HG03095 (cell line): ENCODE measurements around the gene ZNF699.
A peak's percentile ranks its signal among the peaks of the same experiment; 100 is the strongest.
"Not testable (repeated sequence)": the region's sequence is repeated elsewhere in the genome, so short reads cannot be mapped to it uniquely, and the experiment has no call there.

Source experiments
- ATAC-seq: cut with Tn5 transposase; IDR thresholded peaks from one replicate; pipeline ENCODE4 v1.9.1; 2021; ENCODE audit warnings: moderate library complexity; ENCODE audit not compliant: unreplicated experiment

ZNF699 gene

GRCh38 chr19:9309139-9309973 lies at the start of gene ZNF699:
Gene ZNF699 (minus strand): TSS chr19:9309838. CDS start chr19:9305119, 4,719 bp downstream.
- ATAC-seq: peak; percentile 79

DNA sequence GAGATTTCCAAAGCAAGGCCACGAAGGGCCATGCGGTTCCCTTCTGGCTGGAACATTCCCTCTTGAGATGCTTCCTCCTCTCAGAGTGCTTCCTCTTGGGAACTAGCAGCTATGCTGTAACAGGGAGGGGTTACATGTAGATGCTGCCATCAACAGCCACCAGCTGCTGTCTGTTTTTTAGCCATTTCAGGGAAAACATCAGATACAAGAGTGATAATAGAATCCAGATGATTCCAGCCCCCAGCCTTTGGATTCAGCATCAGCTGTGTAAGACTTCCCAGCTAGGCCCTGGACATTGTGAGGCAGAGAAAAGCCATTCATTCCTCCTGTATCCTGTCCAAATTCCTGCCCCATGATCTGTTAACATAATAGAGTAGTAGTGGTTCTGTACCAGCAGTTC lies 45.0 kb upstream of the ZNF699 start:
- no peak for ATAC-seq

DNA sequence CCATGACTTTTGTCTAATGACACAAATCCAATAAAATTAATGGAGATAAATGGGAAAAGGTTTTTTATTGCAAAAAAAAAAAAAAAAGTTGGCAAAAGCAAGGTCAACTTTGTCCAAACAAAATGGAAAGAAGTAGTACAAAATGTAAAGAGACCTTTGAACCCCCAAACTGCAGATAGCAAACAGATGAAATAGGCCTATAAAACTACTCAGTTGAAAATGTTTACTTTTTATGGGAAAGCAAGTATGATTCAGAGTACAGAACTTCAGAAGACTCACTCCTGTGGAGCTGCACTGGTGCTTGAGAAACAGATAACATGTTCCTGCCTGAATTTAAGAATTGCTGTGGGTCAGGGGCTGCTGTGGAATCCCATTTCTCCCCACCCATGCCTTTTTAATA lies 43.4 kb upstream of the ZNF699 start:
- ATAC-seq: no peak

- no peak for ATAC-seq
Observed at GRCh38 chr19:9352505-9352904, 42.9 kb upstream of the ZNF699 start.

DNA sequence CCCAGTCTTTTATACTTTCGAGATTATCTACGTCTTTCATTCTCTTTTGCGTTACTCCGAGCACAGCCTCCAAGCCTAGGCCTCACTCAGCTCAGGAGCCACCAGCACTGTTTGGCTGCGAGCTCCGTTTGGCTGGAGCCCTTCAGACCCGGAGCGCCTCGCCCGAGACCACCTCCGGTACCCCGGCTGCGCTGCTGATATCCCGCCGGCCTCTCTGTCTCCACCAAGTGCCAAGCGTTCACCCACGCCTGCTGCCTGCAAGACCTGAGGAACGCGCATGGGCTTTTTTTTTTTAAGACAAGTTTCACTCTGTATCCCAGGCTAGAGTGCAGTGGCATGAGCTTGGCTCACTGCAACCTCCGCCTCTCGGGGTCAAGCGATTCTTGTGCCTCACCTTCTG lies 39.0 kb upstream of the ZNF699 start:
- no peak for ATAC-seq

DNA sequence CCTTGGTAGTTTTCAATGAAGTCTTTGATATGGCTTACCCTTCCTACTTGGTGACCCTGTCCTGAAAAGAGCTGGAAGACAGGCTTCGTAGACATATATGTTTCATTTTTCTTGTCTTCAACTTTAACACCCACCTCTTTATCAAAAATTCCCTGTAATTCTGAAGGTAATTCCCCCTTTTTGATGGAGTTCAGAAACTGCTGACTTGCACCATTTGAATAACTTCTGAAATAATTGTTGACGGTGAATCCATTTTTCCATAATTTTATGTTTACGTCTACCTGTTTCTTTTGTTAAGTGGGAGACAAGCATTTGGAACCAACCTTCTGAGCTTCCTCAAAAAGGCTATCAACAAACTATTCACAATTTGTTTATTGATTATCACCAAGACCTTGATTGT lies 38.6 kb upstream of the ZNF699 start:
- no peak for ATAC-seq

GRCh38 chr19:9345005-9345404 lies 35.4 kb upstream of the ZNF699 start:
- no peak for ATAC-seq

- ATAC-seq: no peak
Observed at GRCh38 chr19:9342610-9343304, 33.1 kb upstream of the ZNF699 start.

DNA sequence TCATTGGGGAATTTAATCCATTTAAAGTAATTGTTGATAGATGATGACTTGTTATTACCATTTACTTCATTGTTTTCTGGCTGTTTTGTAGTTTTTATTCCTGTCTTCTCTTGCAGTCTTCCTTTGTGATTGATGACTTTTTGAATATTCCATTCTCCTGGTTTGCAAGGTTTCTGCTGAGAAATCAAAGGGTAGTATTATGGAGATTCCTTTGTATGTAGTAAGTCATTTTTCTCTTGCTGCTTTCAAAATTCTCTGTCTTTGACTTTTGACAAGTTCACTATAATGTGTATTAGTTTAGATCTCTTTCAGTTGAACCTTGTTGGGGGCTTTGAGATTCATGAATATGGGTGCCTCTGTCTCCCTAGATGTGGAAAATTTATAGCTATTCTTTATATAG lies 20.4 kb upstream of the ZNF699 start:
- no peak for ATAC-seq

GRCh38 chr19:9324584-9324962 lies 14.9 kb upstream of the ZNF699 start:
- no peak for ATAC-seq

DNA sequence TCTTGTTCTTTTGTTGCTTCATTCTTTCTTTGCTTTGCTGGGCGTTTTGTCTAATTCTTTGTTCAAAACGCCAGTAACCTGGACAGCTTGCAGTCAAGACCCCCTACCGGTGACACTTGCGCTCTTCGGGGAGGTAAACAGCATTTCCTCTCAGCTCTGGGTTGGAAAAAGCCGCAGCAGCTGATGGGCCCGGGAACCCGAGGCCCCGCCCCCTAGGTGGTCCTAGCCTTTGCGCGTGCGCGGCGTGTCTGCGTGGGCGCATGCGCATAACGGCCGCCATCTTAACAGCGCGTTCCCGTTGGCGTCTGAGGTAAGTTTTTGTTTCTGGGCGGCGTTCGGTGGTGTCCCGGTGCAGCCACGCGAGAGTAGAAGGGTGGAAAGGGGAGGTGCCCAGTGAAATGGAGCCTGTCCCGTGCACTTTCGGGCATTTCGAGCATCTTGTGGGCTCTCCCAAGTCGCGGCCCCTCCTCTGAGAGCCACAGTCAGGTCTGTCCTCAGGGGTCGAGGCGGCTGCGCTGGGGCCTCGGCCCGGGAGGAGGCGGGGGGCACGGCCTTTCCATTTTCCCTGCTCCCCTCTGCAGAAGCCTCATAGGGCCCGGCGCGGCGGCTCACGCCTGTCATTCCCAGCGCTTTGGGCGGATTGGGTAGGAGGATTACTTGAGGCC lies 14.4 kb upstream of the ZNF699 start, which contains the start of gene ZNF559:
Gene ZNF559, plus strand, starts transcription at position 261 of the 665 bp plus-strand sequence. CDS start 14,371 bp downstream, outside the sequence.
- ATAC-seq: peak; percentile 89

GRCh38 chr19:9323557-9323918 lies 13.9 kb upstream of the ZNF699 start:
- peak; percentile 17 for ATAC-seq

GRCh38 chr19:9322201-9322600 lies 12.6 kb upstream of the ZNF699 start:
- ATAC-seq: not testable (repeated sequence)

DNA sequence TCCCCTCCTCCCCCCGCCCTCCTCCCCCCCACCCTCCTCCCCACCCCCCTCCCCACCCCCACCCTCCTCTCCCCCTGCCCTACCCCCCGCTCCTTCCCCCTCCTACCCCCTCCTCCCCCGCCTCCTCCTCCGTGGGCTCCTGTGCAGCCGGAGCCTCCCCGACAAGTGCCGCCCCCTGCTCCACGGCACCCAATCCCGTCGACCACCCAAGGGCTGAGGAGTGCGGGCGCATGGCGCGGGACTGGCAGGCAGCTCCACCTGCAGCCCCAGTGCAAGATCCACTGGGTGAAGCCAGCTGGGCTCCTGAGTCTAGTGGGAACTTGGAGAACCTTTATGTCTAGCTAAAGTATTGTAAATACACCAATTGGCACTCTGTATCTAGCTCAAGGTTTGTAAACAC lies 12.1 kb upstream of the ZNF699 start:
- ATAC-seq: not testable (repeated sequence)

GRCh38 chr19:9321338-9321737 lies 11.7 kb upstream of the ZNF699 start:
- no peak for ATAC-seq

GRCh38 chr19:9313756-9314155 lies 4.1 kb upstream of the ZNF699 start:
- no peak for ATAC-seq

DNA sequence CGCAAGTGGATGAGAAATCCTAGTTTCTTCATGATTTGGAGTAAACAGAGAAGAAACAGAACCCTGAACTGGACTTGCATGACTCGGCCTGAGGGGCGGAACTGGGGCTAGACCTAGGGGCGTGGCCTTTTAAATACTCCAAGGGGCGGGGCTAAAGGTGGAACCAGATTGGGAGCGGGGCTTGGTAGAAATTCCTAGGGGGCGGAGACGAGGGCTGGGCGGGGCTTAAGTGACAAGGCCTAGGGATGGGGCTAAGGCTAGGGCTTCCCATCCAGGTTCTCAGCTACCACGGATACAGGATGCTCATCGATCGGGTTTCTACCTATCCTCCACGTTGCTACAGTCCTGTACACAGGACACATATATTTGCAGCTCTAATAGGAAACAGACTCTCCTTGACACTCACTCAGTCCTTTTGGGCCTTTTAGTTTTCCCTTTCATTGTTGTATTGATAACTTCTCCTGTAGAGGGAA lies 372 bp upstream of the ZNF699 start:
- peak; percentile 47 for ATAC-seq

GRCh38 chr19:9308091-9308770 lies 1.4 kb downstream of the ZNF699 start:
- no peak for ATAC-seq

GRCh38 chr19:9306443-9306842 lies 3.2 kb downstream of the ZNF699 start:
- no peak for ATAC-seq

DNA sequence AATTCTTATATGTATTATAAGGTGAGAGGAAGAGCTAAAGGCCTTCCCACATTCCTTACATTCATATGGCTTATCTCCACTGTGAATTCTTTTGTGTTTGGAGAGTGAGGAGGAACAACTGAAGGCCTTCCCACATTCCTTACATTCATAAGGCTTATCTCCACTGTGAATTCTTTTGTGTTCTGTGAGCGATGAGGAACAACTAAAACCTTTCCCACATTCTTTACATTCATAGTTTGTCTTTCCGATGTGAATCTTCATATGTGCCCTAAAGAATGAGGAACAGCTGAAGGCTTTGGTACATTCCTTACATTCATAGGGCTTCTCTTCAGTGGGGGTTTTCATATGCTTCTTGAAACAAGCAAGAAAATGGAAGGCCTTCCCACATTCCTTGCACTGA lies 13.3 kb downstream of the ZNF699 start:
- no peak for ATAC-seq

DNA sequence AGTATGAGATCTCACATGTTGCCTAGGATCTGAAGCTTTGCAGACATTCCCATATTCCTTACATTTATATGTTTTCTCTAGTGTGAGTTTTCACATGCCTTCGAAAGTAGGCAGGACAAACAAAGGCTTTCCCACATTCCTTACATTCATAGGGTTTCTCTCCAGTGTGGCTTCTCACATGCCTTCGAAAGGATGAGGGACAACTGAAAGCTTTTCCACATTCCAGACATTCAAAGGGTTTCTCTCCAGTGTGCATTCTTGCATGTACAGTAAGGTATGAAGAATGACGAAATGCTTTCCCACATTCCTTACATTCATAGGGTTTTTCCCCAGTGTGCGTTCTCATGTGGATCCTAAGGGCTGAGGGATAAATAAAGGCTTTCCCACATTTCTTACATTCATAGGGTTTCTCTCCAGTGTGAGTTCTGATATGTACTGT lies 14.2 kb downstream of the ZNF699 start:
- no peak for ATAC-seq
